Activated CD4-positive, alpha-beta T cell treated with anti-CD3 and anti-CD28 coated beads, Interleukin-2, amount 10 ng/mL, durations not matched to agents 7 days and 5 days (primary cell): ENCODE results near the gene PLEKHH1. TPM values are rescaled to one million over a fixed set of nuclear protein-coding genes. Genes with fewer than 3 reads are reported as not detected.
A peak's percentile ranks its signal among the peaks of the same experiment; 100 is the strongest.

Experiments
- CTCF ChIA-PET: fragments of 350-600 bp; sonication (Branson Sonifier 250); formaldehyde crosslinking; loops from one replicate; lab custom pipeline; 2021; ENCODE audit warnings: antibody characterized with exemption; lab: Charles Lee
- POLR2A ChIA-PET: fragments of 350-600 bp; sonication (Branson Sonifier 250); formaldehyde crosslinking; loops from one replicate; lab custom pipeline; 2021; ENCODE audit warnings: antibody characterized with exemption; lab: Charles Lee
- DNase-seq: peaks from one replicate; pipeline ENCODE4 v3.0.0-alpha.2; 2020
- H3K27ac Mint-ChIP-seq: one replicate; pipeline ENCODE4 v1.8.0; 2021; ENCODE audit warnings: mild to moderate bottlenecking, moderate library complexity, mixed read lengths
- H3K27me3 Mint-ChIP-seq: one replicate; pipeline ENCODE4 v1.8.0; 2021; ENCODE audit warnings: mixed read lengths
- H3K36me3 Mint-ChIP-seq: one replicate; pipeline ENCODE4 v1.8.0; 2021; ENCODE audit warnings: low read depth, mixed read lengths
- H3K4me1 Mint-ChIP-seq: one replicate; pipeline ENCODE4 v1.8.0; 2021; ENCODE audit warnings: mixed read lengths
- H3K4me3 Mint-ChIP-seq: one replicate; pipeline ENCODE4 v1.8.0; 2021; ENCODE audit warnings: mild to moderate bottlenecking, moderate library complexity, mixed read lengths
- H3K9me3 Mint-ChIP-seq: one replicate; pipeline ENCODE4 v1.8.0; 2021; ENCODE audit warnings: mixed read lengths
- total RNA-seq, 2 experiments: library from RNA; stranded (reverse); gene quantifications; one replicate each; pipeline ENCODE4 v1.2.3, GENCODE V29; 2021

The PLEKHH1 gene
- total RNA-seq, 2 experiments from 2014 or later = 0.29 to 0.50 TPM

DNA sequence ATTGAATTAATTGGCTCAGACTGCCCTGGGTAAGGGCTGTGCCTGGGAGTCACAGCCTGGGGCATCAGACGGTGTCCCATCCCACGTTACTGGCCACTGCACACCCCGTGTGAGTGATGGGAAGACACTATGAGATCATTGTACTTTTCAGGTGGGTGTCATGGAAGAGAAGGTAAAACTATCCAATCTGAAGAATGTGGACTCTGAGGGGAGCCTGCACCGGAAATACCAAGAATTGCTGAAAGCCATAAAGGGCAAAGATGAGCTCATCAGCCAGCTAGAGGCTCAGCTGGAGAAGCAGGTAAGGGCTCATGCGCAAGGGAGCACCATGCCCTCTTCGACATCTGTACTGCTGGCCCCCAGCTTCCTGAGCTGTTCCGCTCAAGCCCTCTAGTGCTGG, 24.0 kb downstream of the PLEKHH1 start:
- Mint-ChIP-seq H3K36me3 (no peaks in the 10 kb centered on the region), H3K4me3 (no peak overlapping the region), H3K4me1 (no peaks in the 10 kb centered on the region), H3K9me3 (no peaks in the 10 kb centered on the region), H3K27ac (no peak overlapping the region), H3K27me3 (peaks cover 3% of the 10 kb centered on the region)
- no peak for DNase-seq
- POLR2A ChIA-PET = no interaction called here
- CTCF ChIA-PET = interaction anchor here (0.9 to 3.2 kb wide), 5 partner anchors 14 to 130 kb away, joined by 4 to 11 read pairs (median 6); partner anchors contain the start of gene PLEKHH1

DNA sequence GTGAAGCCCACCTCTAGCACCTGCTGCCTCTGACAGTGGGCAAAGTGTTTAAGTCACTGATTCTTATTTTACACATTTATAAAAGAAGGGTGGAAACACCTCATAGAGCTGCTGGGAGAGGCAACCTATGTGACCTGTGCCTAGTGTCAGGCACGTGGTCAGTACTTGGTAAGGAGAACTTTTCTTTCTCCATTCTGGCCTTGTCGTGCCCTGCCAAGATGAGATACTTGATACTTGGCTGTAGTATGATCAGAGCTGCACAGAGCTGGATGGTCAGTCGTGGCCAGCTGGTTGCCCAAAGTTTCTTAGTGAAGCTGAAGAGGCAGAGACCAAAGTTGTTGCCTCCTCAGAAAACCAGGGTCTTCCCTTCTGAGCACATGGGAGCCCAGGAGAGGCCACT, 24.6 kb downstream of the PLEKHH1 start:
- Mint-ChIP-seq H3K4me1 (no peaks in the 10 kb centered on the region), H3K36me3 (no peaks in the 10 kb centered on the region), H3K27me3 (peaks cover 3% of the 10 kb centered on the region), H3K27ac (no peak overlapping the region), H3K4me3 (no peak overlapping the region), H3K9me3 (no peaks in the 10 kb centered on the region)
- CTCF ChIA-PET = interaction anchor here (0.9 to 3.2 kb wide), 4 partner anchors 14 to 91 kb away, joined by 4 to 11 read pairs (median 5); partner anchors contain the start of gene PLEKHH1
- POLR2A ChIA-PET = no interaction called here
- DNase-seq = no peak

DNA sequence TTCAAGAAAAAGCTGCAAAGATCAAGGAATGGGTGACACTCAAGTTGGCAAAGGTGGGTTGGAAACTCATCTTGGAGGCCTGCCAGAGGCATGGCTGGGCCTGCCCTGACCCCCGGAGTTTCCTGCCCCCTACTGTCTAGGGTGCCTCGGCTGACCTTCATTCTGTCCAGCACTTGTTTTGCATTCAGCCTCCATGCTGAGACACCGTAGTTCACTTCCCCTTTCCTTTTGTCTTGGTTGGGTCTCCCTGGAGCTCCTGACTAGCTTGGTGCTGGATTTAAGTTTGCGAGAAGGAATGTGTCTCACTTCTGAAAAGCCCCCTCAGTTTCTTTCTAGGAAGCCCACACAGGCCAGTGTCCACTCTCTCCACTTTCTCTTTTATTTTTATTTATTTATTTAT, 26.5 kb downstream of the PLEKHH1 start:
- Mint-ChIP-seq H3K4me1 (no peaks in the 10 kb centered on the region), H3K4me3 (no peak overlapping the region), H3K9me3 (no peaks in the 10 kb centered on the region), H3K27me3 (peaks cover 3% of the 10 kb centered on the region), H3K27ac (no peak overlapping the region), H3K36me3 (no peaks in the 10 kb centered on the region)
- ChIA-PET CTCF (interaction anchor here (1.5 kb wide), 1 partner anchor 12 kb away, joined by 4 read pairs; no protein-coding TSS in a partner anchor), POLR2A (no interaction called here)
- DNase-seq = no peak

DNA sequence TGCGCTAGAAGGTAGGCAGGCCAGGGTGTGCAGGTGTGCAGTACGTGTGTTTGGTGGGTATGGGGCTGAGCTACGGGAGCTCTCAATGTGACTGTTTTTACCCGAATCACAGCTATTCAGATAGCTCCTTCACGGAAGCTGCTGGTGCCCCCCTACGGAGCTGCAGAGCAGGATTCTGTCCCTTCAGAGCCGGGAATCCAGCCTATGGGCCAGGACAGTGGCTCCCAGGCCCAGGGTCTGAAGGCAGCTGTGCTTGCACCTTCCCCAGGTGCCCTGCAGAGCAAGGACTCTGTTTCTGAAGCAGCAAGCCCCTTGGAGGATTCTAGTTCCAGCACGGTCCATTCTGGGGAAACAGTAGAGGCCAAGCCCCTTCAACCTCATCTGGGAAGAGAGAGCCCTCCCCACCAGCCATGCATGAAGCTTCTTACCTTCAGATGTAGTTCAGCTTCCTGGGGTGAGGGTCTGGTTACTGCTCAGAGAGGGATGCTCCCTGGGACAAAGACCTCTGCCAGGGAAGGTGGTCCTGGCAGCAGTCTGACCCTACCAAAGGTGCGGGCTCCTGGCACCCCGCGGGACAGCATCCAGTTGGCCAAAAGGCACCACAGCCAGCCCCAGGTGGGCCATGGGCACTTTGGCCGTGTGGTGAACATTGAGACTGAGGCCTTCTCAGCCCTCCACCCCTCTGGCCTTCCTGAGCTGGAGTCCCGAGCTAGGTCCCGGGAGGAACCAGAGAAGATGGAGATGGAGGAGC, 29.1 kb downstream of the PLEKHH1 start:
- DNase-seq = no peak
- Mint-ChIP-seq H3K27me3 (peaks cover 3% of the 10 kb centered on the region), H3K36me3 (no peaks in the 10 kb centered on the region), H3K4me3 (no peak overlapping the region), H3K4me1 (peaks cover 6% of the 10 kb centered on the region), H3K27ac (no peak overlapping the region), H3K9me3 (no peaks in the 10 kb centered on the region)
- CTCF ChIA-PET = interaction anchor here (0.5 to 1.5 kb wide), 7 partner anchors 9 to 162 kb away, joined by 3 to 5 read pairs (median 3); no protein-coding TSS in a partner anchor
- POLR2A ChIA-PET = no interaction called here

DNA sequence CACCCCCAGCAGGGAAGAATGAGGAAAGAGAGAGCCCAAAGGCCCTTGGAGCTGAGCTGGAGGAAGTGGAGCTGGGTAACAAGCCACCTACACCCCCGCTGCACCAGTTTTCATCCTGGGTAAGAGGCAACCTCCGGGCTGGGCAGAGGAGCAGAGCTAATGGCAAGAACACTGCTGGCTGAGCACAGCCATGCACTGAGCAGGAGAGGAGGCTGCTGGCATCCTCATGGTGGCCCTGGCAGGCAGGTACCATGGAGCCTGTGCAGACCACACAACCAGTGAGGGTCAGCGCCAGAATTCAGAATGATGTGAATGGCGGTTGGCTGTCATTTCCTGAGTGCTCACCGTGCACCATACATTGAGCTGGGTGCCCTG, 29.7 kb downstream of the PLEKHH1 start:
- Mint-ChIP-seq H3K4me3 (no peak overlapping the region), H3K9me3 (no peaks in the 10 kb centered on the region), H3K27me3 (peaks cover 3% of the 10 kb centered on the region), H3K36me3 (no peaks in the 10 kb centered on the region), H3K4me1 (peaks cover 12% of the 10 kb centered on the region), H3K27ac (no peak overlapping the region)
- ChIA-PET POLR2A (no interaction called here), CTCF (interaction anchor here (0.5 to 1.5 kb wide), 6 partner anchors 8 to 163 kb away, joined by 3 to 5 read pairs (median 3); no protein-coding TSS in a partner anchor)
- DNase-seq = no peak

DNA sequence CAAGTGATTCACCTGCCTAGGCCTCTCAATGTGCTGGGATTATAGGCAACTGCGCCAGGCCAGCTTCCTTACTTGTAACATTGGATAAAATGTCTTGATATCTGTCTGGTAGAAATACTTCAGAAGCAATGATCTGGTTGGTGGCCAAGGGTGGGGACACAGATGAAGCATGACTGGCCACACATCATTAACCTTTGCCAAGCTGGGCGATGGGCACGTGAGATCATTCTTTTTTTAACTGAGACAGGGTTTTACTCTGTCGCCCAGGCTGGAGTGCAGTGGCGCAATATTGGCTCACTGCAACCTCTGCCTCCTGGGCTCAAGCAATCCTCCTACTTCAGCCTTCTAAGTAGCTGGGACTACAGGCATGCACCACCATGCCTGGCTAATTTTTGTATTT, 31.1 kb downstream of the PLEKHH1 start:
- ChIA-PET POLR2A (no interaction called here), CTCF (interaction anchor here (0.6 kb wide), 2 partner anchors 56 to 136 kb away, joined by 3 read pairs; no protein-coding TSS in a partner anchor)
- Mint-ChIP-seq H3K27me3 (no peaks in the 10 kb centered on the region), H3K4me3 (no peak overlapping the region), H3K4me1 (peaks cover 12% of the 10 kb centered on the region), H3K27ac (no peak overlapping the region), H3K36me3 (no peaks in the 10 kb centered on the region), H3K9me3 (no peaks in the 10 kb centered on the region)
- DNase-seq = no peak

DNA sequence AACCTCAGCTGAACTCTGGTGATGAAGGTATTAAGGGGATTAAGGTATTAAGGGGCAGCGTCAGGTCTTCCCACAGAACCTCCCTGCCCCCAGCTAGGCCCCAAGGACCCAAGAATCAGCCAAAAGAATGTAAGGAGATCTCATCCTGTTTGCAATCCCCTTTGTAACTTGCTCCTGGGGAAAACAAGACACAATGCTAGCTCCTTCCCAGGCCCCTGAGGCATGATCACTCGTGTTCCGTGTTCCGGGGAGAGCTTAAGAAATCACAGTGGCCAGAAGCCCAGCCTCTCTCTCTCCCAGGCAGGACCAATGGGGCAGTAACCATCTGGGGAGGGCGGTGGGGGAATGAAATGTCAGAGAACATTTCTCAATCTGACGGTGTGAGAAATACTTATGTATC, 33.8 kb downstream of the PLEKHH1 start:
- CTCF ChIA-PET = interaction anchor here (1.0 kb wide), 1 partner anchor 139 kb away, joined by 6 read pairs; no protein-coding TSS in a partner anchor

DNA sequence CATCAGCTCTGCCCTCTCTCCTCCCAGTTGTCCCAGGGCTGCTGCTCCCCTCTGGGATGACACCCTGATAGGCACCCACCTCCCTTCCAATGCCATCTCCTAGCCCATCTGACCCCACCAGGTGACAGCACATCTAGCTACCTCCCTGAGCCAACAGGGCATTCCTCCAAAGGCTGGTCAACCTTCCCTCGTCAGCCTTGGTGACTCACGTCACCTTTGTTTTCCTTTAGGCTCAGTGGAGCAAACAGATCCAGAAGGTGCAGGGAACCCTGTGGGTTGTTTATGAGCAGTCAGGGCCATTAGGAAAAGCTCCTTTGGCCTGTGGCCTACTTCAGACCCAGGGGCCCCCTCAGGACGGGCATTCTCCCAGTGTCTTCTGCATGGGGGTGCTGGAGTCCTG, 34.6 kb downstream of the PLEKHH1 start:
- Mint-ChIP-seq H3K4me3 (no peak overlapping the region), H3K4me1 (peaks cover 13% of the 10 kb centered on the region), H3K36me3 (no peaks in the 10 kb centered on the region), H3K27me3 (no peaks in the 10 kb centered on the region), H3K9me3 (no peaks in the 10 kb centered on the region), H3K27ac (peak overlapping the region; percentile 58)
- CTCF ChIA-PET = interaction anchor here (1.0 kb wide), 1 partner anchor 140 kb away, joined by 6 read pairs; no protein-coding TSS in a partner anchor
- POLR2A ChIA-PET = no interaction called here
- DNase-seq = no peak

More for the DNA sequence above, 33.8 kb downstream of the PLEKHH1 start:
- POLR2A ChIA-PET = interaction anchor here (0.6 kb wide), 1 partner anchor 29 kb away, joined by 3 read pairs; no protein-coding TSS in a partner anchor
- no peaks in the 10 kb centered on the region for H3K9me3 Mint-ChIP-seq
- H3K36me3 Mint-ChIP-seq = no peaks in the 10 kb centered on the region
- no peaks in the 10 kb centered on the region for H3K27me3 Mint-ChIP-seq
- no peak overlapping the region for H3K27ac Mint-ChIP-seq
- no peak overlapping the region for H3K4me3 Mint-ChIP-seq
- H3K4me1 Mint-ChIP-seq = peaks cover 13% of the 10 kb centered on the region
- DNase-seq = no peak

DNA sequence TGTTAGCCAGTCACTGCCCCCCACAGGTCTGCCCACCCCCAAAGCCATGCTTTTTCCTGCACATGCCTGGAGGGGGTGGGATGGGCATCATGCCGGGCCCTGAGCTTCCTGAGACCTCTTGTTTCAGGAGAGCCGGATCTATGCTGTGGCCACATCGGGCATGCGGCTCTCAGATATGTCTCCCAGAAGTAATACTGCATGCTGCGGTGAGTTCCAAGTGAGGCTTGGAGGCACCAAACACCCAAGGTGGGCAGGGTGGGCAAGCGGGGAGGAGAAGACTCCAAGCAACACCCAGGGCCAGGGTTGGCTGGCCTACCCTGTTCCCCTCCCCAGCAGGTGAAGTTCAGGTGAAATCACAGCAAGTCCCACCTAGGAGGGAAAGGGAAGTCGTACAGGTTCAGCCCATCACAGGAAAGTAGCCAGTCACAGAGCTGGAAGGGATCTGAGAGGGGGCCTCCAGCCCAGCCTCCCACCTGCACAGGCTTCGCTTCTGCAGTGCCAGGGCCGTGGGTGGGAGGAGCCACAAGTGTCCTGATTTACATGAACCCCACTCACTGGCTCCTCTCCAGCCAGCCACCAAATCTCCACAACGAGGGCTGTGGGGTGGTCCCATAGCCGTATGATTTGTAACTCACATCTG, 36.0 kb downstream of the PLEKHH1 start:
- Mint-ChIP-seq H3K4me1 (peaks cover 13% of the 10 kb centered on the region), H3K27ac (no peak overlapping the region), H3K36me3 (no peaks in the 10 kb centered on the region), H3K4me3 (no peak overlapping the region), H3K27me3 (no peaks in the 10 kb centered on the region), H3K9me3 (no peaks in the 10 kb centered on the region)
- no peak for DNase-seq
- CTCF ChIA-PET = no interaction called here
- POLR2A ChIA-PET = no interaction called here

DNA sequence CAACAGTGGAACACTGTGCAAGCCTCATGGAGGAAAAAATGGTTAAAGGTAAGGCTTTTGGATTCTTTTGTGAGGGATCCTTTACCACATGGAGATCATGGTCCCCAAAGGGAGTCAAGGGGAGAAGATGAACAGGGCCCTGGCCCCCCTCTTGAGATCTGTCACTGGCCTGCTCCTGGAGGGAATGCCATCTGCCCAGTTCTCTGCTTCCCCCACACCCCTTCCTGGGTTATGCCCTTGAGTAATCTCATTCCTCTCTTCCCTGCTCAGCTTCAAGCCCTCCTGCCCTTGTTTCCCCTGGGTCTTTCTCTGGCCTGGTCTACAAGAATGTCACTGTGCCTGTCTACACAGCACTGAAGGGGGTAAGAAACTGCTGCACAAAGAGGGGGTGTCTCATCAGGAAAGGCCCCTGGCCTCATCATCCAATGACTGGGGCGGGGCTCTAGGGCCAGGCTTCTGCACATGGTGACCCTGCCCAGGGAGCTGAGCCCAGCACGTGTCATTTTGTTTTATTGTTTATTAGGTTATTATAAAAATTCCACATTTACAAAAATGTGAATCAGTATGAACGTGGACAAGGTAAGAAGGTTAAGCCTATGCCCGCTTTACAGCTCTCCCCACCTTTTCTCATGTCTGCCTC, 36.7 kb downstream of the PLEKHH1 start:
- CTCF ChIA-PET = interaction anchor here (0.5 to 3.3 kb wide), 2 partner anchors 26 to 142 kb away, joined by 3 to 27 read pairs; no protein-coding TSS in a partner anchor
- Mint-ChIP-seq H3K27me3 (no peaks in the 10 kb centered on the region), H3K27ac (no peak overlapping the region), H3K36me3 (no peaks in the 10 kb centered on the region), H3K4me3 (no peak overlapping the region), H3K4me1 (peaks cover 13% of the 10 kb centered on the region), H3K9me3 (no peaks in the 10 kb centered on the region)
- POLR2A ChIA-PET = no interaction called here
- no peak for DNase-seq

DNA sequence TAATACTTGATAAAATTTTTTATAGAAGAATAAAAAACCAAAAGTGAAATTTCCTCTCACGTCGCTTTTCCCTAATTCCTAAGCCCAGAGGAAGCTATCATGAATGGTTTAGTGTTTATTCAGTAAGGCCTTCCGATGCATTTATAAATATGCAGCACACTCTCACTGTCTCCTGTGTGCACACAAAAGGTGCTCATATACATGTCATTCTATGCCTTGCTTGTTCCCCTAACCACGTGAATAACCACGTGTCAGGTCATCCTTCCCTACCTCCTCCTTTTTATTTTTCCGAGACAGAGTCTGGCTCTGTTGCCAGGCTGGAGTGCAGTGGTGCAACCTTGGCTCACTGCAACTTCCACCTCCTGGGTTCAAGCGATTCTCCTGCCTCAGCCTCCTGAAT, 37.4 kb downstream of the PLEKHH1 start:
- ChIA-PET CTCF (interaction anchor here (0.5 to 3.3 kb wide), 11 partner anchors 7 to 143 kb away, joined by 3 to 27 read pairs (median 6); no protein-coding TSS in a partner anchor), POLR2A (no interaction called here)
- Mint-ChIP-seq H3K4me1 (peaks cover 13% of the 10 kb centered on the region), H3K9me3 (no peaks in the 10 kb centered on the region), H3K36me3 (no peaks in the 10 kb centered on the region), H3K27ac (no peak overlapping the region), H3K4me3 (no peak overlapping the region), H3K27me3 (no peaks in the 10 kb centered on the region)
- no peak for DNase-seq

DNA sequence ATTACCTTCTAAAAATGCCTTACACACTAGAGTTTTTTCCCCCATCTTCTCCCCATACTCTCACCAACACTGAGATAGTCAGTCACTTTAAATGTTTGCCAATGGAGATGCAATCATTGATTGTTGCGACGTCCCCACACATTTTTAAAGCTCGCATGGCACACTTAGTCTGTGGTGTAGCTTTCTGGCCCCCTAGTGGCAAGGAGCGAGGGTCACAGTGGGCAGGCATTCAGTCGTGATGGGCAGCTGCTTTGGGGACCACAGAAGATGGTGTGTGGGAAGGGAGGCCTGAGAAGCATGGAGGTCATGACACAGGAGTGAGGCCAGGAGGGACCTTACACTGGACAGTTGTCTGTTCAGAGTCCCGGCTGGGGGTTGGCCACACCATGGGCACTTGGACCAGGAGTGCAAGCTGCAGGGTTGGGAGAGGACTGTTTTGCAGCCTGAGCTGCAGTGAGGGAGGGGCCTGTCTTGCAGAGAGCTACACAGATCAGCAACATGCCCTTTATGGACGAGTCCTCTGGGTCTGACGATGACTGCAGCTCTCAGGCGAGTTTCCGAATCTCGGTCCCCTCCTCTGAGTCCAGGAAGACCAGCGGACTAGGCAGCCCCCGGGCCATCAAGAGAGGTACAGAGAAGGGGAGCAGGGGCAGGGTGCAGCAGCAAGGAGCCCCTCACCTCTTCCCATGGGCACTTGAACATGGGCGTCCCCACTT, 38.3 kb downstream of the PLEKHH1 start:
- DNase-seq = peak; percentile 78
- H3K9me3 Mint-ChIP-seq = no peaks in the 10 kb centered on the region
- POLR2A ChIA-PET = no interaction called here

More for the DNA sequence above, 38.3 kb downstream of the PLEKHH1 start:
- Mint-ChIP-seq H3K4me3 (no peak overlapping the region), H3K27me3 (no peaks in the 10 kb centered on the region), H3K4me1 (peaks cover 13% of the 10 kb centered on the region), H3K36me3 (no peaks in the 10 kb centered on the region), H3K27ac (no peak overlapping the region)
- CTCF ChIA-PET = interaction anchor here (0.6 to 3.3 kb wide), 28 partner anchors 8 to 151 kb away, joined by 3 to 27 read pairs (median 5); partner anchors contain the start of gene PIGH
